DND-41 (cell line): Measurements from ENCODE around the gene ARVCF.

Source experiments
- ATAC-seq: fragments of 200-7000 bp; cut with Tn5 transposase; 3 replicates; pipeline ENCODE4 v1.9.1; 2021; ENCODE audit warnings: low read depth; ENCODE audit not compliant: insufficient read depth
- DNase-seq: peaks from one replicate; pipeline ENCODE4 v3.0.0-alpha.2; 2020
- H2AFZ ChIP-seq: 2 replicates; pipeline ENCODE4 v1.6.0; 2012; ENCODE audit warnings: low read depth, low read length
- H3K27ac ChIP-seq: 2 replicates; pipeline ENCODE4 v1.5.1; 2012; ENCODE audit warnings: low read length, inconsistent platforms
- H3K27me3 ChIP-seq: fragments of 200-600 bp; sonication (generic); 2 replicates; pipeline ENCODE4 v1.6.0; 2012; ENCODE audit warnings: low read length, mild to moderate bottlenecking, inconsistent platforms; ENCODE audit not compliant: insufficient read depth, poor library complexity
- H3K36me3 ChIP-seq: 2 replicates; pipeline ENCODE4 v1.5.1; 2012; ENCODE audit warnings: low read length, inconsistent platforms; ENCODE audit not compliant: insufficient read depth
- H3K4me1 ChIP-seq: 2 replicates; pipeline ENCODE4 v1.5.1; 2012; ENCODE audit warnings: mild to moderate bottlenecking, low read length; ENCODE audit not compliant: insufficient read depth
- H3K4me2 ChIP-seq: 2 replicates; pipeline ENCODE4 v1.6.0; 2012; ENCODE audit warnings: mild to moderate bottlenecking, moderate library complexity, low read length, inconsistent platforms; ENCODE audit not compliant: insufficient read depth
- H3K4me3 ChIP-seq, 2 experiments: fragments of 200-600 bp in 1 of 2; shearing (Covaris generic) in 1 of 2; 2 replicates each; pipeline ENCODE4 v1.5.1; 2012 to 2016; ENCODE audit warnings: inconsistent platforms in 2 of 2, low read length in 2 of 2, mild to moderate bottlenecking in 2 of 2, low read depth in 1 of 2, moderate library complexity in 1 of 2
- H3K79me2 ChIP-seq: 2 replicates; pipeline ENCODE4 v1.6.0; 2012; ENCODE audit warnings: low read length, inconsistent platforms; ENCODE audit not compliant: insufficient read depth
- H3K9ac ChIP-seq: 2 replicates; pipeline ENCODE4 v1.6.0; 2012; ENCODE audit warnings: low read depth, mild to moderate bottlenecking, inconsistent platforms, low read length, moderate library complexity
- H3K9me3 ChIP-seq: 2 replicates; pipeline ENCODE4 v1.5.1; 2012; ENCODE audit warnings: low read length, moderate library complexity, mild to moderate bottlenecking, inconsistent platforms; ENCODE audit not compliant: insufficient read depth, severe bottlenecking
- H4K20me1 ChIP-seq: 2 replicates; pipeline ENCODE4 v1.6.0; 2012; ENCODE audit warnings: low read length; ENCODE audit not compliant: insufficient read depth
- EZH2 ChIP-seq: IDR thresholded peaks from 3 replicates; pipeline ENCODE4 v1.6.1; 2012; ENCODE audit warnings: borderline replicate concordance, low read depth, mild to moderate bottlenecking, moderate library complexity, low read length, inconsistent platforms; ENCODE audit not compliant: severe bottlenecking
- TF ChIP-seq, protein P1 (sequence below): IDR thresholded peaks from 2 replicates; pipeline ENCODE4 v1.5.1; 2012; ENCODE audit warnings: borderline replicate concordance, low read length, moderate library complexity, mild to moderate bottlenecking; ENCODE audit not compliant: poor library complexity, severe bottlenecking; ENCODE audit errors: extremely low read depth

Gene ARVCF

DNA sequence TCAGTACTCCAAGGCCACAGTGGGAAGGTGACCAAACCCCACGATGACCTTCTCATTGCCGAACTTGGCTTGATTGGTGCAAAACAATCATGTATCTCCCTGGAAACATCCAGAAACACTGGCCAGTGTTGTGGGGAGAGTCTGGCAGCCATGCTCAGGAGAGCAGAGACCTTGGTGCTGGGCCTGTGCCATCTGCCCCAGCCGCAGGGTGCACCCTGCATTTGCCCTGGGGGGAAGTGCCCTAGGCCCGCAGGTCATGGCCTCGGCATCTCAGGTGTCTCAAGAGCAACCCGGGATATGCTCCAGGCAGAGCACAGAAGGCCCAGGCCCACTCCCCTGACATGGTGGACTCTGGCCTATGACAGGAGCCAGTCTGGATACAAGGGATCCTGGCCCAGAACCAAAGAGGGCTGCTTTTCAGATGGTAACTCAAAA lies 23.7 kb downstream of the ARVCF start:
- Histone ChIP-seq H3K9ac (no peak overlapping the region), H3K9me3 (no peaks in the 10 kb centered on the region), H3K27ac (no peak overlapping the region), H3K36me3 (no peaks in the 10 kb centered on the region), H3K79me2 (no peaks in the 10 kb centered on the region), H3K4me1 (no peaks in the 10 kb centered on the region), H2AFZ (no peak overlapping the region), H3K4me2 (no peak overlapping the region), H3K27me3 (no peaks in the 10 kb centered on the region), H3K4me3 (no peak overlapping the region), H4K20me1 (peaks cover 13% of the 10 kb centered on the region; the same call in 1 of the 2 replicates)
- TF ChIP-seq EZH2, result no peak
- TF ChIP-seq, protein P1, sequence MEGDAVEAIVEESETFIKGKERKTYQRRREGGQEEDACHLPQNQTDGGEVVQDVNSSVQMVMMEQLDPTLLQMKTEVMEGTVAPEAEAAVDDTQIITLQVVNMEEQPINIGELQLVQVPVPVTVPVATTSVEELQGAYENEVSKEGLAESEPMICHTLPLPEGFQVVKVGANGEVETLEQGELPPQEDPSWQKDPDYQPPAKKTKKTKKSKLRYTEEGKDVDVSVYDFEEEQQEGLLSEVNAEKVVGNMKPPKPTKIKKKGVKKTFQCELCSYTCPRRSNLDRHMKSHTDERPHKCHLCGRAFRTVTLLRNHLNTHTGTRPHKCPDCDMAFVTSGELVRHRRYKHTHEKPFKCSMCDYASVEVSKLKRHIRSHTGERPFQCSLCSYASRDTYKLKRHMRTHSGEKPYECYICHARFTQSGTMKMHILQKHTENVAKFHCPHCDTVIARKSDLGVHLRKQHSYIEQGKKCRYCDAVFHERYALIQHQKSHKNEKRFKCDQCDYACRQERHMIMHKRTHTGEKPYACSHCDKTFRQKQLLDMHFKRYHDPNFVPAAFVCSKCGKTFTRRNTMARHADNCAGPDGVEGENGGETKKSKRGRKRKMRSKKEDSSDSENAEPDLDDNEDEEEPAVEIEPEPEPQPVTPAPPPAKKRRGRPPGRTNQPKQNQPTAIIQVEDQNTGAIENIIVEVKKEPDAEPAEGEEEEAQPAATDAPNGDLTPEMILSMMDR, result no peak
- ATAC-seq (no peak), DNase-seq (no peak)

DNA sequence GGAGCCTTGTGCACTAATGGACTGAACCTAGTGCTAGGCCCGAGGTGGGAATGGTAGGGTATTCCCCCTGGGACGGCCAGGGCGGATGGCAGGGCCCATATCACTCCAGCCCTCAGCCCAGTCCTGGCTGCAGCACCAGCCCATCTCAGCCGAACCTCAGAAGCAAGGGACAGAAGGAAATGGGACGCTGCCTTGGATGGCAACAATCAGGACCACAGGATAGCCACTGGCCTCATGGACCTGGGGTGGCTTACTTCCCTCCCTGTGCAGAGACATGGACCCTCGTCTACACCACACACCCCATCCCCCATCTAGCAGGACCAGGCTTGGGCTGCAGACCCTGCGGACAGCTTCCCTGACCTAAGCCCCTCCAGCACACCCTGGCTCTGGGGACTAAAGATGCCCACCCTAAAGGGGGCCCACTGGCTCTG lies 24.1 kb downstream of the ARVCF start:
- ATAC-seq (no peak), DNase-seq (no peak)
- Histone ChIP-seq H3K9ac (no peak overlapping the region), H2AFZ (no peak overlapping the region), H4K20me1 (peaks cover 10% of the 10 kb centered on the region; the same call in 1 of the 2 replicates), H3K4me2 (no peak overlapping the region), H3K27me3 (no peaks in the 10 kb centered on the region), H3K79me2 (no peaks in the 10 kb centered on the region), H3K27ac (no peak overlapping the region), H3K9me3 (no peaks in the 10 kb centered on the region), H3K4me3 (no peak overlapping the region), H3K36me3 (no peaks in the 10 kb centered on the region), H3K4me1 (no peaks in the 10 kb centered on the region)
- TF ChIP-seq EZH2, result no peak
- TF ChIP-seq, protein P1, result no peak

DNA sequence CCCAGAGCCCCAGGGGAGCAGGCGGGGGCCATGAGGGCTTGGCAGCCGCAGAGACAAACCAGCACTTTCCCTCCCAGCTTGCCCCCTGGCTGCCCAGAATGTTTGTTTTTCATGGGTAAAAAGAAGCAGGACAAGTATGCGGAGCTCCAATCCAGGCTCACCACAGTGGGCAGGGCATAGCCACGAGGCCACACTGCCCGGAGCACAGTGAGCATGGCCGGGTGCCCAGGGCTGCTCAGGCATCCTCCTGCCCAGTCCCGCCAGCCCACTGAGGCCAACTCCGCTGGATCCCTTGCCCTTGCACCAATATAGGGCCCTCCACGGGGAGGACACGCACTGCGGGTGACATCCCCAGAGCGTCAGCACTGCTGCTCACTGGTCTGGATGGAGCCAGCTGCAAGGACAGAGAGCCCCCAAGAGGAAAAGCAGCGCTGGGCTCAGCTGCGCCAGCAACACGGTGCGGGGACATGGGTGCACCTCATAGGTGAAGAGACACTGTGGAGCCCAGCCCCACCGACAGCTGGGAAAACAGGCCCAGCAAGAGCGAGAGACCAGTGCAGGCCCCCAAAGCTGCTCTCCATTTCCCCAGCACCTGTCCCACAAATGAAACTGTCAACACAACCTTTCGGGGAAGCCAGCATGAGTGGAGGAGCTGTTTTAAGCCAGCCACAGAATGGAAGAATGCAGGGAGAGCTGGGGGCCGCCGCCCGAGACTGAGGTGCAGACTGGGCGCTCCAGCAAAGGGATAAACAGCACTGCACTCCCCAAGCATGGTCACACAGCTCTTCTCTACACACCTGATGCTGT lies 24.8 kb downstream of the ARVCF start:
- no peak for DNase-seq
- H3K4me2 ChIP-seq, result no peak overlapping the region
- H4K20me1 ChIP-seq, result 0 out of 2 replicates have a peak, but pooled peaks cover 6% of the 10 kb centered on the region
- no peaks in the 10 kb centered on the region for H3K36me3 ChIP-seq
- H2AFZ ChIP-seq, result no peak overlapping the region
- no peak for ATAC-seq
- H3K9ac ChIP-seq, result no peak overlapping the region
- no peaks in the 10 kb centered on the region for H3K4me1 ChIP-seq
- TF ChIP-seq, protein P1, result no peak
- no peak for TF ChIP-seq EZH2
- no peaks in the 10 kb centered on the region for H3K27me3 ChIP-seq
- no peak overlapping the region for H3K4me3 ChIP-seq
- no peaks in the 10 kb centered on the region for H3K79me2 ChIP-seq
- H3K27ac ChIP-seq, result no peak overlapping the region
- no peaks in the 10 kb centered on the region for H3K9me3 ChIP-seq
